ENCODE data around the gene NAGK. TPM values are rescaled to one million over a fixed set of nuclear protein-coding genes. Genes with fewer than 3 reads are reported as not detected.

Gene NAGK
- total RNA-seq, 4 donors from 2014 or later = 46.7 to 93.8 (median 66.1) TPM

DNA sequence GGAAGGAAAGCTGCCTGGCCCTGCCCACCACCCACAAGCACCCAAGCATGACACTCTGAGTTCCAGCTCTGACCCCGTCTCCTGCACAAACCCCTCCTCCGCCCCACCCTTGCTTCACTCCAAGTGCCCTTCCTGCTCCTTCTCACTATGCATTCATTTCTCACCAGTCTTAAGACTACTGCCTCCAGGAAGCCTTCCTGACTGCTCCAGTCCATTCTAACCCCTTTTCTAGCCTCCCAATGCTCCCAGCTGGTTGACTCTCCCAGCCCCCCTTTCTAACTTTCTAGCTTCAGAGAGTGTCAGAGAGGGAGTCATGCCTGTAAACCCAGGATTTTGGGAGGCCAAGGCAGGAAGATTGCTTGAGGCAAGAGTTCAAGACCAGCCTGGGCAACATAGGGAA, 8.2 kb upstream of the NAGK start:
- 83 to 85% methylated on average over 2 of the region's 2 CpGs for WGBS, 2 donors (ENCODE audit: low coverage in 1 of 2)
- TF ChIP-seq POLR2A (IDR thresholded peaks at IDR 0.05) = no peak
- no peak for TF ChIP-seq EP300 (IDR thresholded peaks at IDR 0.05)
- TF ChIP-seq POLR2AphosphoS5 (IDR thresholded peaks at IDR 0.05) = no peak
- TF ChIP-seq CTCF (IDR thresholded peaks at IDR 0.05) = no peak

GRCh38 chr2:71060871-71061270, 7.6 kb upstream of the NAGK start:
- H3K4me3 ChIP-seq = no peak overlapping the region
- no peaks in the 10 kb centered on the region for H3K4me1 ChIP-seq
- no peak for ATAC-seq
- WGBS, 2 donors (ENCODE audit: low coverage in 1 of 2) = 60% methylated on average over 1 of the region's 3 CpGs; no CpG with 5 or more reads in 1 of the 2 donors
- TF ChIP-seq POLR2A (IDR thresholded peaks at IDR 0.05) (no peak), EP300 (IDR thresholded peaks at IDR 0.05) (no peak), CTCF (IDR thresholded peaks at IDR 0.05) (no peak), POLR2AphosphoS5 (IDR thresholded peaks at IDR 0.05) (no peak)
- H3K9me3 ChIP-seq = no peaks in the 10 kb centered on the region
- H3K27ac ChIP-seq = no peak overlapping the region
- no peaks in the 10 kb centered on the region for H3K36me3 ChIP-seq
- H3K27me3 ChIP-seq = peaks cover 32% of the 10 kb centered on the region

More for the DNA sequence above, 8.2 kb upstream of the NAGK start:
- H3K27me3 ChIP-seq = peaks cover 32% of the 10 kb centered on the region
- H3K9me3 ChIP-seq = no peaks in the 10 kb centered on the region
- no peak for ATAC-seq
- no peaks in the 10 kb centered on the region for H3K36me3 ChIP-seq
- no peak overlapping the region for H3K4me3 ChIP-seq
- no peak overlapping the region for H3K27ac ChIP-seq
- H3K4me1 ChIP-seq = no peaks in the 10 kb centered on the region

GRCh38 chr2:71063216-71063615, 5.2 kb upstream of the NAGK start:
- ATAC-seq = no peak
- Histone ChIP-seq H3K9me3 (no peaks in the 10 kb centered on the region), H3K4me1 (peaks cover 0 to 6% (median 3%) of the 10 kb centered on the region in 3 donors), H3K27ac (peak overlapping the region in 1 of 4 donors; percentile 1), H3K36me3 (no peaks in the 10 kb centered on the region), H3K4me3 (no peak overlapping the region), H3K27me3 (peaks cover 28% of the 10 kb centered on the region)
- 55% methylated on average over 1 of the region's 1 CpG; no CpG with 5 or more reads in 1 of the 2 donors for WGBS, 2 donors (ENCODE audit: low coverage in 1 of 2)
- TF ChIP-seq POLR2AphosphoS5 (IDR thresholded peaks at IDR 0.05) = no peak
- no peak for TF ChIP-seq POLR2A (IDR thresholded peaks at IDR 0.05)
- TF ChIP-seq EP300 (IDR thresholded peaks at IDR 0.05) = no peak
- no peak for TF ChIP-seq CTCF (IDR thresholded peaks at IDR 0.05)

GRCh38 chr2:71064110-71064611, 4.3 kb upstream of the NAGK start:
- Histone ChIP-seq H3K4me1 (peaks cover 0 to 11% (median 3%) of the 10 kb centered on the region in 3 donors), H3K36me3 (no peaks in the 10 kb centered on the region), H3K27me3 (peaks cover 23% of the 10 kb centered on the region), H3K27ac (peak overlapping the region in 2 of 4 donors; percentile 11 to 39), H3K4me3 (no peak overlapping the region), H3K9me3 (no peaks in the 10 kb centered on the region)
- ATAC-seq = no peak
- WGBS, 2 donors (ENCODE audit: low coverage in 1 of 2) = 39 to 64% methylated on average over 7 to 9 of the region's 9 CpGs
- TF ChIP-seq CTCF (IDR thresholded peaks at IDR 0.05) = no peak
- no peak for TF ChIP-seq EP300 (IDR thresholded peaks at IDR 0.05)
- no peak for TF ChIP-seq POLR2AphosphoS5 (IDR thresholded peaks at IDR 0.05)
- no peak for TF ChIP-seq POLR2A (IDR thresholded peaks at IDR 0.05)
